MM.1S (cell line): ENCODE data around the gene PLXNA2.

Experiments
- CTCF ChIP-seq: fragments of 300-600 bp; sonication (generic); IDR thresholded peaks from 2 replicates; pipeline ENCODE4 v1.5.1; 2016; ENCODE audit warnings: antibody characterized with exemption, low read length, mixed read lengths
- EZH2phosphoT487 ChIP-seq: fragments of 300-600 bp; sonication (generic); IDR thresholded peaks from 2 replicates; pipeline ENCODE4 v1.6.1; 2018; ENCODE audit warnings: antibody characterized with exemption, low read length

GRCh38 chr1:208059409-208060001 lies 184.7 kb downstream of the PLXNA2 start:
- no peak for TF ChIP-seq CTCF
- no peak for TF ChIP-seq EZH2phosphoT487
